Astrocyte (in vitro differentiated cells and primary cell): ENCODE data around the gene MYOM3. TPM values are rescaled to one million over a fixed set of nuclear protein-coding genes. Genes with fewer than 3 reads are reported as not detected.

Experiments
- DNase-seq: peaks from one replicate; pipeline ENCODE4 v3.0.0-alpha.2; 2010; ENCODE audit warnings: low read depth
- FAIRE-seq: peaks from 2 replicates; lab custom pipeline; 2011; peaks lifted over from hg19 to GRCh38; lab: Jason Lieb, UNC
- H2AFZ ChIP-seq: 2 replicates; pipeline ENCODE4 v1.6.0; 2012; ENCODE audit warnings: low read depth, low read length, inconsistent platforms
- H3K27ac ChIP-seq: 2 replicates; pipeline ENCODE4 v1.5.1; 2011; ENCODE audit warnings: low read depth, low read length, inconsistent platforms
- H3K27me3 ChIP-seq: 2 replicates; pipeline ENCODE4 v1.6.0; 2011; ENCODE audit warnings: low read length, inconsistent platforms; ENCODE audit not compliant: insufficient read depth
- H3K36me3 ChIP-seq: 2 replicates; pipeline ENCODE4 v1.5.1; 2011; ENCODE audit warnings: low read length, inconsistent platforms; ENCODE audit not compliant: insufficient read depth
- H3K4me1 ChIP-seq: 2 replicates; pipeline ENCODE4 v1.5.1; 2011; ENCODE audit warnings: low read length, inconsistent platforms; ENCODE audit not compliant: insufficient read depth
- H3K4me2 ChIP-seq: 2 replicates; pipeline ENCODE4 v1.6.0; 2012; ENCODE audit warnings: low read length, inconsistent platforms
- H3K4me3 ChIP-seq: 2 replicates; pipeline ENCODE4 v1.5.1; 2011; ENCODE audit warnings: low read depth, mild to moderate bottlenecking, low read length, inconsistent platforms; ENCODE audit not compliant: insufficient read depth
- H3K79me2 ChIP-seq: 2 replicates; pipeline ENCODE4 v1.6.0; 2012; ENCODE audit warnings: mild to moderate bottlenecking, low read length, inconsistent platforms; ENCODE audit not compliant: insufficient read depth
- H3K9ac ChIP-seq: 2 replicates; pipeline ENCODE4 v1.6.0; 2012; ENCODE audit warnings: mild to moderate bottlenecking, low read length, inconsistent platforms
- H3K9me3 ChIP-seq: 2 replicates; pipeline ENCODE4 v1.5.1; 2012; ENCODE audit warnings: low read depth, mild to moderate bottlenecking, low read length, inconsistent platforms; ENCODE audit not compliant: insufficient read depth
- H4K20me1 ChIP-seq: 2 replicates; pipeline ENCODE4 v1.6.0; 2012; ENCODE audit warnings: low read length, inconsistent platforms; ENCODE audit not compliant: insufficient read depth
- H3K27ac Mint-ChIP-seq: one replicate; pipeline ENCODE4 v1.8.0; 2021; ENCODE audit warnings: mild to moderate bottlenecking, mixed read lengths; ENCODE audit not compliant: unreplicated experiment
- H3K27me3 Mint-ChIP-seq: one replicate; pipeline ENCODE4 v1.8.0; 2021; ENCODE audit warnings: low read depth, mixed read lengths; ENCODE audit not compliant: unreplicated experiment
- H3K36me3 Mint-ChIP-seq: one replicate; pipeline ENCODE4 v1.8.0; 2021; ENCODE audit warnings: low read depth, mixed read lengths; ENCODE audit not compliant: unreplicated experiment
- H3K4me1 Mint-ChIP-seq: one replicate; pipeline ENCODE4 v1.8.0; 2021; ENCODE audit warnings: low read depth, mixed read lengths; ENCODE audit not compliant: unreplicated experiment
- H3K4me3 Mint-ChIP-seq: one replicate; pipeline ENCODE4 v1.8.0; 2021; ENCODE audit warnings: mild to moderate bottlenecking, moderate library complexity, mixed read lengths; ENCODE audit not compliant: unreplicated experiment
- H3K9me3 Mint-ChIP-seq: one replicate; pipeline ENCODE4 v1.8.0; 2021; ENCODE audit warnings: mild to moderate bottlenecking, mixed read lengths; ENCODE audit not compliant: unreplicated experiment
- EZH2 ChIP-seq: IDR thresholded peaks from 2 replicates; pipeline ENCODE4 v1.6.1; 2012; ENCODE audit warnings: mild to moderate bottlenecking, low read length, inconsistent platforms; ENCODE audit not compliant: insufficient read depth
- total RNA-seq: library from RNA; stranded (reverse); gene quantifications from 2 replicates; pipeline ENCODE4 v1.2.1, GENCODE V29; 2021
- TF ChIP-seq, protein P1 (sequence below): IDR thresholded peaks from 2 replicates; pipeline ENCODE4 v1.5.1; 2011; ENCODE audit warnings: low read depth, mild to moderate bottlenecking, inconsistent platforms, low read length, moderate library complexity; ENCODE audit not compliant: insufficient read depth

Gene MYOM3
- total RNA-seq, 1 donor from 2014 or later: 1.0 TPM

DNA sequence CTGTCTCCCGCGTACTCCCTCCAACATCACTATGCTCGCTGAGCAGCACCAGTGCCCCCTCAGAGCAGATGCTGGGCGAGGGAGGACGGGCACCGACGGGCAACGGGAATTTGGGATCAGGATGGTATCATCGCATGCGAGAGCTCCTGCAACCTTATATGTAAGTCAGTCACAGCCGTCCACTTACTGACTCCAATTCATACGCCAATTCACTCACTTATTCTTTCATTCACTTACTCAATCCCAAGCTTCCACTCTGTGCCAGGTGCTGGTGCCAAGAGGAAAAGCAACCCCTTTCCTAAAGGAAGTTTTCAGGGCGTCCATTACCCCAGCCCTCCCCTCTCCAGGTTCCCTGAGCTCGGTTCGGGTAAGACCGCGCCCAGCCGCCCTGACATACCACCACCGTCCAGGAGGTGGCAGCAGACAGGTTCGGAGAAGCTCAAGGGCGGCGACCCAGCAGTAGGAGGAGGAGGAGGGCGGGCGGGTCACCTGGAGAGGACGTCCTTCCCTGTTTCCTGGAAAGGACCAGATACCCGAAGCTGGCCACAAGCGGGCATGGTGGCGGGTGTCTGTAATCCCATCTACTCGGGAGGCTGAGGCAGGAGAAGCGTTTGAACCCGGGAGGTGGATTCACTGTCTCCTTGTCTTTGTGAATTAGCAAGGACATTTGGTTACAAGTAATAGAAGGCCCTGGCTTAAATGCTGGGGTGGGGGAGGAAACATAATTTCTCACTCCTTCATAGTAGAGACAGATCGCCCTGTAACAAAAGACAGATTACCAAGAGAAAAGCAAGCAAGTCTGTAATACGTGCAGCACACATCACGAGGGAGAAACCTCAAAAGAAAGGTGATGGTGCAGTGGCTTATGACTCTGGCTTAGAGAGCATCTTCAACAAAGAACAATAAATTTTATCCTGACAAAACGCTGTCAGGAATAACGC is 38.6 kb upstream of the MYOM3 start:
- Mint-ChIP-seq H3K9me3 (peaks cover 4% of the 10 kb centered on the region), H3K36me3 (no peaks in the 10 kb centered on the region), H3K27me3 (peaks cover 11% of the 10 kb centered on the region), H3K27ac (peak overlapping the region; percentile 16), H3K4me3 (peak overlapping the region; percentile 74), H3K4me1 (peaks cover 15% of the 10 kb centered on the region)
- peak overlapping the region; percentile 40 for H3K4me3 ChIP-seq
- H3K9me3 ChIP-seq: no peaks in the 10 kb centered on the region
- H4K20me1 ChIP-seq: no peaks in the 10 kb centered on the region
- H3K4me1 ChIP-seq: peaks cover 12% of the 10 kb centered on the region
- peak overlapping the region; percentile 34 for H3K9ac ChIP-seq
- FAIRE-seq (peak; percentile 47), DNase-seq (peak; percentile 49)
- peak overlapping the region; percentile 10 for H3K27ac ChIP-seq
- no peaks in the 10 kb centered on the region for H3K79me2 ChIP-seq
- no peaks in the 10 kb centered on the region for H3K36me3 ChIP-seq
- peak; percentile 46 for TF ChIP-seq EZH2
- TF ChIP-seq, protein P1, sequence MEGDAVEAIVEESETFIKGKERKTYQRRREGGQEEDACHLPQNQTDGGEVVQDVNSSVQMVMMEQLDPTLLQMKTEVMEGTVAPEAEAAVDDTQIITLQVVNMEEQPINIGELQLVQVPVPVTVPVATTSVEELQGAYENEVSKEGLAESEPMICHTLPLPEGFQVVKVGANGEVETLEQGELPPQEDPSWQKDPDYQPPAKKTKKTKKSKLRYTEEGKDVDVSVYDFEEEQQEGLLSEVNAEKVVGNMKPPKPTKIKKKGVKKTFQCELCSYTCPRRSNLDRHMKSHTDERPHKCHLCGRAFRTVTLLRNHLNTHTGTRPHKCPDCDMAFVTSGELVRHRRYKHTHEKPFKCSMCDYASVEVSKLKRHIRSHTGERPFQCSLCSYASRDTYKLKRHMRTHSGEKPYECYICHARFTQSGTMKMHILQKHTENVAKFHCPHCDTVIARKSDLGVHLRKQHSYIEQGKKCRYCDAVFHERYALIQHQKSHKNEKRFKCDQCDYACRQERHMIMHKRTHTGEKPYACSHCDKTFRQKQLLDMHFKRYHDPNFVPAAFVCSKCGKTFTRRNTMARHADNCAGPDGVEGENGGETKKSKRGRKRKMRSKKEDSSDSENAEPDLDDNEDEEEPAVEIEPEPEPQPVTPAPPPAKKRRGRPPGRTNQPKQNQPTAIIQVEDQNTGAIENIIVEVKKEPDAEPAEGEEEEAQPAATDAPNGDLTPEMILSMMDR: peak; percentile 44
- H3K27me3 ChIP-seq: peaks cover 15% of the 10 kb centered on the region
- H3K4me2 ChIP-seq: peak overlapping the region; percentile 84
- peak overlapping the region; percentile 57 for H2AFZ ChIP-seq

DNA sequence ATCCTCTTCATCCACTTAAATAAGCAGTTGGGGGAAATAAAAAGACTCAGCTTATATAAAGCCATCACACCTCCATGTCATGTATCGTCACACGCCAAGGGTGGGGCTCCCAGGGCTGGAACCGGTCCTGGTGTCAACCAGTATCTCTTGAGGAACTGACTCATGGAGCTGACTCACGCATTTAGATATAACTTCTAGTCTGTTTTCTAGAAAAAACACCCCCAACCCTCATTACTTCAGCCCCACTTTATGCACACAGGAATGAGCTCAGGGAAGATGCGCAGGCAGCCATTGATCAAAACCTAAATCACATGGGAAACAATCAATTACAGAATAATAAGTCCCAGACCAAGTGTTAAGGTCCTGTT is 37.9 kb upstream of the MYOM3 start:
- H3K4me3 ChIP-seq: peak overlapping the region; percentile 40
- no peaks in the 10 kb centered on the region for H4K20me1 ChIP-seq
- DNase-seq (peak; percentile 73), FAIRE-seq (peak; percentile 54)
- H2AFZ ChIP-seq: peak overlapping the region; percentile 57
- no peaks in the 10 kb centered on the region for H3K9me3 ChIP-seq
- no peaks in the 10 kb centered on the region for H3K79me2 ChIP-seq
- H3K27me3 Mint-ChIP-seq: peaks cover 11% of the 10 kb centered on the region
- H3K36me3 ChIP-seq: no peaks in the 10 kb centered on the region
- H3K9me3 Mint-ChIP-seq: peaks cover 4% of the 10 kb centered on the region
- no peaks in the 10 kb centered on the region for H3K36me3 Mint-ChIP-seq
- peaks cover 12% of the 10 kb centered on the region for H3K4me1 ChIP-seq
- H3K27me3 ChIP-seq: peaks cover 18% of the 10 kb centered on the region
- H3K4me3 Mint-ChIP-seq: peak overlapping the region; percentile 50
- H3K27ac ChIP-seq: peak overlapping the region; percentile 10
- H3K4me1 Mint-ChIP-seq: peaks cover 13% of the 10 kb centered on the region
- peak overlapping the region; percentile 34 for H3K9ac ChIP-seq
- TF ChIP-seq, protein P1: no peak
- TF ChIP-seq EZH2: no peak
- peak overlapping the region; percentile 84 for H3K4me2 ChIP-seq
- no peak overlapping the region for H3K27ac Mint-ChIP-seq
